Lung microvascular endothelial cell (primary cell): Measurements from ENCODE around the gene SLC34A1. TPM values are rescaled to one million over a fixed set of nuclear protein-coding genes. Genes with fewer than 3 reads are reported as not detected.
A peak's percentile ranks its signal among the peaks of the same experiment; 100 is the strongest.
"Not testable (repeated sequence)": the region's sequence is repeated elsewhere in the genome, so short reads cannot be mapped to it uniquely, and the experiment has no call there.

Experiments used
- DNase-seq, 2 donors: peaks; one replicate each; pipeline versions ENCODE4 v3.0.0 to v3.0.0-alpha.2; 2010; ENCODE audit warnings: low read depth in 2 of 2
- total RNA-seq: library from RNA; depleted of rRNA; stranded (reverse); fragments of >200 nt; gene quantifications from 2 replicates; pipeline ENCODE4 v1.2.1, GENCODE V29; 2014

Gene SLC34A1
- total RNA-seq, 1 donor from 2014 or later = not detected

- DNase-seq = no peak
These were observed 21.6 kb downstream of the SLC34A1 start for GRCh38 chr5:177405805-177406204.

GRCh38 chr5:177409043-177409801 lies 25.0 kb downstream of the SLC34A1 start, which contains the start of gene F12:
TSS of gene F12 (minus strand) at chr5:177409564. CDS start at chr5:177409527, 37 bp downstream.
- no peak for DNase-seq

GRCh38 chr5:177410575-177410974 lies 26.3 kb downstream of the SLC34A1 start:
- no peak for DNase-seq

GRCh38 chr5:177412603-177413233 lies 28.5 kb downstream of the SLC34A1 start:
- no peak for DNase-seq

GRCh38 chr5:177414481-177414880 lies 30.2 kb downstream of the SLC34A1 start:
- DNase-seq = no peak

- DNase-seq = not testable (repeated sequence)
These were observed 32.8 kb downstream of the SLC34A1 start for GRCh38 chr5:177417081-177417480.

GRCh38 chr5:177419046-177419445 lies 34.8 kb downstream of the SLC34A1 start:
- DNase-seq = no peak

- DNase-seq = not testable (repeated sequence)
These were observed 36.2 kb downstream of the SLC34A1 start for GRCh38 chr5:177420472-177420871.

GRCh38 chr5:177421062-177421798 lies 37.0 kb downstream of the SLC34A1 start:
- no peak for DNase-seq

- no peak for DNase-seq
These were observed 39.4 kb downstream of the SLC34A1 start for GRCh38 chr5:177423671-177424070.

- DNase-seq = no peak
These were observed 41.1 kb downstream of the SLC34A1 start for GRCh38 chr5:177425196-177425800.

GRCh38 chr5:177425801-177426565 lies 41.7 kb downstream of the SLC34A1 start:
- DNase-seq = peak; percentile 100

- DNase-seq = no peak
These were observed 42.5 kb downstream of the SLC34A1 start, which contains the start of gene GRK6 for GRCh38 chr5:177426566-177427210. TSS of gene GRK6 (plus strand) at chr5:177426676. CDS start at chr5:177426846, 170 bp downstream.

- peak in 1 of 2 donors; percentile 19 for DNase-seq
These were observed 43.1 kb downstream of the SLC34A1 start for GRCh38 chr5:177427211-177427822.

GRCh38 chr5:177427919-177428573 lies 43.8 kb downstream of the SLC34A1 start:
- DNase-seq = no peak

GRCh38 chr5:177428574-177429217 lies 44.5 kb downstream of the SLC34A1 start:
- no peak for DNase-seq

- no peak for DNase-seq
These were observed 45.2 kb downstream of the SLC34A1 start for GRCh38 chr5:177429248-177430040.
